ENCODE results near the gene DGCR6L.
"Not testable (repeated sequence)": the region's sequence is repeated elsewhere in the genome, so short reads cannot be mapped to it uniquely, and the experiment has no call there.

The DGCR6L gene

DNA sequence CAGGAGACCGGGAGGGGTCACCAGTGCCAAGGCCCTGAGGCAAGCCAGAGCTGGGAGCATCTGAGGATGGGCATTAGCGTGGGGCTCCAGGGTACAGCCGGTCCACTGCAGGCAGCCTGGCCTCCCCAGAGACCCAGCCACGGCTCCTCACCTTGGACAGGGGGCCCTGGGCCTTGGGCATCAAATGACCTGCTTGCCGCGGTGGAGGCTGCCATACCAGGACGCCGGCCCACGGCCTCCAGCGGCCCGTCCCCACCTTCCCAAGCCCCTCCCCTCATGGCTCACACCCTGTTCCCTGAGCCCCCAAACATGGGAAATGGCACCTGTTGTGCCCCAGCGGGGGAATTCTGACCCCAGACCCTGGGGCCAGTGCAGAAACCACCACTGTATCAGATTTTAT is 39.0 kb downstream of the DGCR6L start:
- FAIRE-seq: no peak
- no peak for DNase-seq (ENCODE audit: insufficient read length, low spot score)
- no peak for TF ChIP-seq POLR2A (IDR thresholded peaks at IDR 0.05; ENCODE audit: low read depth, low read length)

DNA sequence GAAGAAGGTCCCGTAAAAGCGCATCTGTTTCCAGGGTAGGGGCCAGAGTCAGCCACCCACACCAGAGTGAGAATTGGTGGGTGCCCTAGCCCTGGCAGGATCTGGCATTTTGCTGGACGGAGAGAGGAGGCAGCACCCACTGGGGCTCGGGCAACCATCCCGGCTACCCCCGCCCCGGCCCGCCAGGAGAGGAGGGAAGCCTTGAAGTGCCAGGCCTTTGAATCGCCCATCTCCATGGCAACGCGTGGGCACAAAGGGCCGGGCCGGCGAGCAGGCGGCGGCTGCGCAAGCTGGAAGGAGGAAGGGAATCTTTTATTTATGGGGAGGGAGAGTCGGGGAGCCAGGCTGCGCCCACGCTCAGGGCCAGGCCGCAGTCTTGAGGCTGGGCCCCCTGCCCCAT is 39.7 kb downstream of the DGCR6L start:
- not testable (repeated sequence) for DNase-seq (ENCODE audit: insufficient read length, low spot score); FAIRE-seq

DNA sequence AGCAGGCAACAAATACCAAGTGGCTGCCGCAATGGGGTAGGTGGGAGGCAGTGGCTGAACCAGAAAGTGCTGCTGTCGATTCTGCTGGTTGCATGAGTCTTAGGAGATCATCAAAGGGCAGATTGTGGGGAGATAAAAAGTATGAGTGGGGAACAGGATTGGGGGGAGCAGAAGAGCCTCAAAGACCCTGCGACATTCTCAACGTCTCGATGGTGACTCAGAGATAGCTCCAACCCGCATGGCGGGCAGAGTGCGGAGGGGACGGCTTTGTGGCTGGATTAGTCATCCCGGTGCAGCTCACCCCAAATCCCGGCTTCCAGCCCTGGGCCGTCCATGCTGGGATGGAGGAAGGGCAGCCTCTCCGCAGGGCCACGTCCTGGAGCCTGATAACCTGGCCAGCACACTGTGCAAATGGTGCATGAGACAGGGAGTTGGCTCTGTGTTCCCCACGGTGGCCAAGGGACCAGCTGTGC is 40.2 kb downstream of the DGCR6L start:
- FAIRE-seq (peak; percentile 94), DNase-seq (ENCODE audit: insufficient read length, low spot score) (no peak)

DNA sequence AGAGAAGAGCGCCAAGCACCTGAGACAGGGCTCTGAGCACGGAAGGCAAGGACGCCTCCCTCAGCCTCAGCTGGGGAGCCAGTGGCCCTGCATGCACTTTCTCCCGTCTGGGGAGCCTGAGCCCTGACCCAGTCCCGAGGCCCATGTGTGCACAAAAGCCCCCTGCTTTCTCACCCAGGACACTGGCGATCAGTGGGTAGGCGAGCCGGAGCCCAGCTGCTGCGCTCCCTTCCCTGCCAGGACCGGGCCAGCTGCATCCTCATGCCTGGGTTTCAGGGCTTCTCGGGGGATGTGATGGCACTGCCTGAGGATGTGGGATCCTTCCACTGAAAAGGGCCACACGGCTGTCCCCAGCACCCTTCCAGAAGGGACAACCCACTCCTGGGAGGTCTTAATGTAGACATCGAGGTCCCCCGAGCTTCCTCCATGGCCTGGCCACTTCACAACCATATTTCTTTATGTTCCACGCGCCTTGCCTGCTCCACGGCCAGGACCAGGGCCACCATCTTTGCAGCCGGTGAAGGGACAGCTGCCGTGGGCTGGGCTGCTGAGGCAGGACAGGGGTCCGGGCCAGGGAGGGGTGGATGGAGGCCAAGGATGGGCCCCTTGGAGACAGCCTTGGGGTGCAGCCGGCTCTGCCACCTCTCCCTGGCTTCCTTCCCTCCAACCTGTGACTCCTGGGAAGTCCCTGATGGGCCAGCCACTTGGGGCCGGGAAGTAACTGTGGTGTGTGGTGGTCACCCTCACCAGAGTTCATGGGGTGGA is 41.0 kb downstream of the DGCR6L start:
- FAIRE-seq; DNase-seq (ENCODE audit: insufficient read length, low spot score): not testable (repeated sequence)

More for the DNA sequence above, 40.2 kb downstream of the DGCR6L start:
- TF ChIP-seq POLR2A (IDR thresholded peaks at IDR 0.05; ENCODE audit: low read depth, low read length): no peak

DNA sequence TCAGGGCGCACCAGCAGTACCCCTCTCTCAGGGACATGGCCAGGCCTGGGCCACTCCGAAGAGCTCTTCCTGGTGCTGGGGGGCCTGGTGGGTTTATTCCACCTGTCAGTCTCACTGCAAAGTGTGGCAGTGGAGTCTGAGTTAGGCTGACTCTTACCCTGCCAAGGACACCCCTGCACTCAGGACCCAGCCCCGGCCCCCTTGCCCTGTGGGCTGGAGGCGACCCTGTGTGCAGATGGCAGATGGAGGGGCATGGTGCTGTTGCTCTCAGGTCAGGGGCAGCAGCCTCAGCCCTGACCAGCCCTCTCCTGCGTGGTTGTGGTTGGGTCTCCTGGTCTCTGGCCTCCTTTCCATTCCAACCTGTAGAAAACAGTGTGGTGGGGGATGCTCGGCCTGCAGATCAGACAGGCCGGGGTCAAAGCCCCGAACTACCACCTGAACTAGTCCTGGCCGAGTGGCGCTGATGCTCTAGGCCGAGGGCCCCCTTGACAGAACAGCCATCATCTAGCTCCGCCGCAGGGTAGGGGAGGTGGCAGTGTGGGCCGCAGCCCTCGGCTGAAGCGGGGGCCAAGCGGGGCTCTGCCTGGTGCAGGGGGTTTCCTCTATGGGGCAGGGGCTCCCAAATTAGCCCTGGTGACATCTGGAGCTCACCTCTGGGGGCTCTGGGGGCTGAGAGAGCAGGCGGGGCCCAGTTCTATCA is 41.8 kb downstream of the DGCR6L start:
- not testable (repeated sequence) for FAIRE-seq; DNase-seq (ENCODE audit: insufficient read length, low spot score)

DNA sequence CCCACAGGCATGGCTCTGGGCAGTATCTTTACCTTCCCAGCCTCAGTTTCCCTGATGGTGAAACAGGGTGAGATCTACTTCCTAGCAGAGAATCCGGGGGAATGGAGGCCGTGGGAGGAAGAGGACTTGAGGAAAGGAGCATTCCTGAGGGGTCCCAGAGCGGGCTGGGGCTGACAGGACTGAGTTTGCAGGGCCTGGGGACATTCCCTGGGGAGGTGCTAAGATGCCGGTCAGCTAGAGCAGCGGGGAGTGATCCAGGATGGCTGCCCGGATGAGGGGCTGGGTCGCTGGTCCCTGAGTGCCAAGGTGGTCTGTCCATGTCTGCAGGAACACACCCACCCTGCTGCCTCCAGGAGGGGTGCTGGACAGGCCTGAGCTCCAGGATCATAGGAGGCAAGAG is 43.4 kb downstream of the DGCR6L start:
- TF ChIP-seq POLR2A (IDR thresholded peaks at IDR 0.05; ENCODE audit: low read depth, low read length): no peak
- DNase-seq (ENCODE audit: insufficient read length, low spot score) (no peak), FAIRE-seq (no peak)

DNA sequence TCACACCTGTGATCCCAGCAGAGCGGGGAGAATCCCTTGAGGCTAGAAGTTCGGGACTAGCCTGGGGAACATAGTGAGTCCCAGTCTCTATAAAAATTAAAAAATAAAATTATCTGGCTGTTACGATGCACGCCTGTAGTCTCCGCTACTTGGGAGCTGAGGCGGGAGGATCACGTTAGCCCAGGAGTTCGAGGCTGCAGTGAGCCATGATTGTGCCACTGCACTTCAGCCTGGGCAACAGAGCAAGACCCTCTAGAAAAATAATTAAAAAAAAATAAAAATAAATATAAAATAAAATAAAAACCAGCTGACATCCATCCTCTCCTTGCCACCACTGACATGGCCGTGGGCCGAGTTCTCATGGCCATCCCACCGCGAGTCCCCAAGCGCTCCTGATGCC is 44.0 kb downstream of the DGCR6L start:
- TF ChIP-seq POLR2A (IDR thresholded peaks at IDR 0.05; ENCODE audit: low read depth, low read length): no peak
- FAIRE-seq: no peak
- no peak for DNase-seq (ENCODE audit: insufficient read length, low spot score)

DNA sequence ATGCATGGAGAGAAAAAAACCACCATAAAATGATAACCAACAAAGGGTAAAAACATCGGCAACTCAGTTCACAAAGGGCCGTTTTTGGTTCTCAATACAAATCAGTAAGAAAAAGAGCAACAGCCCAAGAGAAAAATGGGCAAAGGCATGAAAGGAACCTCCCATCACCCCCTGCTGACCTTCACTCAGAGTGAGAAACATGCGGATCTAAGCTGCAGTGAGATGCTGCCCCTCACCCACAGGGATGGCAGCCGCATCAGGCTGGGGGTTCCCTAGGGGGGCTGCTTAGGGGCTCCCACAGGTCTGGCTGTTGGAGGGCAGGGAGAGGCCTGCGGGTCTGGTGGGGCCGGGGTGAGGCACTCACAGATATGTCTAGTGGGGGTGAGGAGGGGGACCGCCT is 44.5 kb downstream of the DGCR6L start:
- not testable (repeated sequence) for DNase-seq (ENCODE audit: insufficient read length, low spot score); FAIRE-seq

DNA sequence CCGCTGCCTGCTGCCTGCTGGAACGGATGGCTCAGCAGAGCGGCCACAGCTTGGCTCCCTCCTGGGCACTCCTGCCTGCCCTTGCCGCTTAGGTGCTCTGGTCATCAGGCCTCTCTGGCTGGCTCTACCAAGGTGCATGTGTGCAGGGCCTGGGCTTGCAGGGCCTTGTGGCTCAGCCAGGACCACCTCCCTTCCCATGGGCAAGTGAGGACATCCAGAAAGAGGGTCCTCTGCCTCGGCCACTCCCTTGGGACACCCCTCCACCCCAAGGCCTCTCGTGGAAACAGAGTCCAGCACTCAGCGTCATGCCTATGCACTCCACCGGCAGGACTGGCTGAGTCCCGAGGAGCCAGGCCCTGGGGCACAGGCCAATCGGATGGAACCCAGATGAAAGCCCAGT is 45.5 kb downstream of the DGCR6L start:
- not testable (repeated sequence) for FAIRE-seq

DNA sequence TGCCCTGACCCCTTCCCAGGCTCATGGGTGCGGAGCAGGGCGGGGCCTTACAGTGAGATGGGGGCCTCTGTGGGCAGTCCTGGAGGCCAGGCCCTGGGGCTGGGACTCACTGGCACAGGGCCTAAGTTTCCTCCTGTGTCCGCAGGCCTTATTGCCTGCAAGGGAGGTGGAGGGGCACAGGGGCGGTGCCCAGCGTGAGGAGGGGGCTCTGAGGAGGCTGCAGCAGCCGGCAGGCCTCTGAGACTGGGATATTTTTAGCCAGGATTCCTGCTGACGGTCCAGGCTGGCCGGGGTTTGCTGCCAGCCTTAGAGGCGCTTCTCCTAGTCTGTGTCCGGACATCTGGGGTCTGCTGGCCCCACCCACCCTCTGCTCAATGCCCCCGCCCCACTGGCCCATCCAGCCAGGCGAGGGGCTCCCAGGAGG is 46.1 kb downstream of the DGCR6L start:
- FAIRE-seq: no peak
- TF ChIP-seq POLR2A (IDR thresholded peaks at IDR 0.05; ENCODE audit: low read depth, low read length): no peak
- no peak for DNase-seq (ENCODE audit: insufficient read length, low spot score)

More for the DNA sequence above, 45.5 kb downstream of the DGCR6L start:
- DNase-seq (ENCODE audit: insufficient read length, low spot score): not testable (repeated sequence)

DNA sequence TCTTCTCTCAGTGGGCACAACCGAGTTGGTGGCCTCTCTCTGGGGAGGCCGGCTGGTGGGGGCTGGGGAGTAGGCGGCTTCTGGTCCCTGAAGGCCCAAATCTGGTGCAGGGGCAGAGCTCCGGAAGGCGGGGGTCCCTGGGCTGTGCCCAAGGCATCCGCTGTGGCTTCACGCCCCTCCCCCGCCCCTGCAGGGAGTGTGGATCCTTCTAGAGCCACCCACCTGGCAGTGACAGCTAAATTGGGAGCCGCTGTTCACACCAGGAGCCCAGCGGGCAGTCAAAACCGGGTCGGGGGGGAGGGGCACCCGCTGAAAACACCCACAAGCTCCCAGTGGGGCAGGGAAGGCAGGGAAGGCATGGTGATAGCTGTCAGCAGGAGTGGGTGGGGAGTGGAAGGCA is 47.2 kb downstream of the DGCR6L start:
- no peak for DNase-seq (ENCODE audit: insufficient read length, low spot score)
- no peak for FAIRE-seq
- TF ChIP-seq POLR2A (IDR thresholded peaks at IDR 0.05; ENCODE audit: low read depth, low read length): no peak

DNA sequence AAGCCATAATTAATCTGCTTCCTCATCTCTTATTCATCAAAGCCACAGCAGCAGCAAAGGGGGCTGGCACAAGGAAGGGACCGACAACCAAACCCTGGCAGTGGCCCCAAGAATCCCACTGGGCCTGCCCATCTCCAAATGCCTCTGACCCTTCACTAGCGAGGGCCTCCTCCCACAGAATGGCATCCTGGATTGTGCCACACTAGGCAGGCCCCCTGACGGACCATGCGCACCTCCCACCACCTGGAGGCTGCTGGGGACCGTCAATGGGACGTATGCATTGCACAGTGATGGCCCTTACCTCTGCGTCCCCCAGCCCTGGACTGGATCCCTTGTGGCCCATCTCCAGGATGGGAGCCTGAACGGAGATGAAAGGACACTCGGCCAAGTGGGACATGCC is 47.7 kb downstream of the DGCR6L start:
- DNase-seq (ENCODE audit: insufficient read length, low spot score) (no peak), FAIRE-seq (no peak)
- TF ChIP-seq POLR2A (IDR thresholded peaks at IDR 0.05; ENCODE audit: low read depth, low read length): no peak

DNA sequence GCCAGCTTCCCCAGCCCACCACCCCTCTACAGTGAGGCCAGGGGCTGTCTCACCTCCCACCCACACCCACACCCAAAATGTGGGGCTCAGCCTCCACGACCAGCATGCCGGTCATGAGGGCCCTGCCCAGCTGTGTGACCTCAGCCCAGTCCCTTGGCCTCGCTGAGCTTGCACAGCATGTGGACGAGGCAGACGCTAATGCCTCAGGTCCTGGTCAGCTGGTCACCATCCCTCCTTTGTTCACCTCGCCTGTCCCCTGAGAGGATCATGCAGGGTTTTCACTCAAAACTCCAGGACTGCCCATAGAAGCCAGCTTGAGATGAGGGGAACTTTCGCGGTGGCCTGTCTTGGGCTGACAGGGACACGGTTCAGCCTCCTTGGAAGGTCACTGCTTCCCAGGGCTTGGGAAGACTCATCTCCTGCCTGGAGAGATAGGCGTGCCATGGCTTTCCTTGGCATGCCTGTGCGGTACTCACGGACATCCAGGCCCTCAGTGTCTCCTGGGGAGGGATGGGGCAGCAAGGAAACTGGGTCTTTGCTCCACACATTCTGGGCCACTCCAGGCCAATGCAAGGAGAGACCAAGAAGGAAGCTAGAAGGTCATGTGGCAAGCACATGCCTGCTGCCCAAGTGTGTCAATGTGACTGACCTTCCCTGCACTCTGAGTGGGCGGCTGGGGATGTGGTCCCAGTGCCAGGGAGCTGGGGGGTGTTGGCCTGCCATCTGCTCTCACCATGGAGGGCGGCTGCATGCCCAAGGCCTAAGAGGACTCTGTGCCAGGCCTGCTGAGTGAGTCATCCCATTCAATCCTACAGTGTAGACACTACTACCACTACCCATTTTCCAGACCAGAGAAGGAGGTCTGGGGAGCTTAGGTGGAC is 48.5 kb downstream of the DGCR6L start:
- no peak for TF ChIP-seq POLR2A (IDR thresholded peaks at IDR 0.05; ENCODE audit: low read depth, low read length)
- no peak for DNase-seq (ENCODE audit: insufficient read length, low spot score)
- no peak for FAIRE-seq

DNA sequence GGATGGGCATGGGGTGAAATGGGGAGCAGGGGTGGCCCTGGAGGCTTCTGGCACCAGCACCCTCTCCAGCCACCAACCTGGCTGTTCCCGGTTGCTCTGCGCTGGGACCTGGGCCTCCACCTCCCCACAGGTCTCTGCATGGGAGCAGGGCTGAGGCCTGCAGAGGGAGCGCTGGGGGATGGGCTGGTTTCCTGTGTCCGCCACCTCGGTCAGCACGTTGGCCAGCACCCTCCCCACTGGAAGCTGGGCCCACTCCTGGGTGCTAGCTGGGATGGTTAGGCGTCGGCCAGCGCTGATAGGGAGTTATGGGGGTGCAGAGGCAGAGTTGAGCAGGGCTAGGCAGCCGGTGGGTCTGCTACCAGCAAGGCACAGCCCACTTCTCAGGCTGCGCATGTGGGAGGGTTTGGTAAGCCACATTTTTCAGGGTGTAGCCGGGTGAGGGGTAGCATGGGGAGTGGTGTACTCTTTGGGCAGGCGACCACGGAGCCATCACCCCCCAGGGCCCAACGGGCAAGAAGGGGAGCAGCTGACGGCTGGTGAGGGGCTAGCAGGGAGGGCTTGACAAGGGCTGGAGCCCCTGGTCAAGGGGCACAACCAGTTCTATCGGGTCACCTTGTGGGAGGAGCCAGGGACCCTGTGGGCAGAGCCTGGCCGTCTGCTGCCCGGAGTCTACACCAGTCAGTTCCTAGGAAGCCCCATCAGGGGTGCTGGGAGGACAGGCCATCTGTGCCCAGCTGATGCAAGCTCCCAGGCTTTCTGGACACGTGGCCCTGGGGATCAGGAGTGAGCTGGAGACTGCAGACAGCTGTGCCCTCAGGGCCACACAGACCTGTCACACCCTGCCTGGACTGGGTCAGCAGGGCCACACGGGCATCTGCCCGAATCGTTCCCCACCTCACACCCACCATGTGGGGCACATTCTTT is 49.4 kb downstream of the DGCR6L start:
- not testable (repeated sequence) for DNase-seq (ENCODE audit: insufficient read length, low spot score)
- peak; percentile 57 for FAIRE-seq

DNA sequence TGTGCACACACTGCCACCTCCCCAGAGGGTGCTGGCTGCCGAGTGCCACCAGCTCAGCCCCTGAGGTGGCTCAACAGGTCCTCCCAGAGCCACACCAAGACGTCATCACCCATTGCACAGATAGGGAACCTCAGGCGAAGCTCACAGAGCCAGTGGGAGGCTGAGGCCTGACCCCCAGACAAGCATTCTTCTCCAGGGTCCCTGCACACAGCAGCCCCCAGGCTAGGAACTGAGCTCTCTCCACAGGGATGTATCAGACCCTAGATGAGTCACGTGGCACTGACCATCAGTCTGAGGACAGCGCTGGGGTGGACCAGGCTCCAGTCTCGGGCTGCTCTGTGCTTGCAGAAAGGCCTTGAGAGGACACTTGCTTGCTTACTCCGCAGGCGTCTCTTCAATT is 50.2 kb downstream of the DGCR6L start:
- not testable (repeated sequence) for FAIRE-seq; DNase-seq (ENCODE audit: insufficient read length, low spot score)

DNA sequence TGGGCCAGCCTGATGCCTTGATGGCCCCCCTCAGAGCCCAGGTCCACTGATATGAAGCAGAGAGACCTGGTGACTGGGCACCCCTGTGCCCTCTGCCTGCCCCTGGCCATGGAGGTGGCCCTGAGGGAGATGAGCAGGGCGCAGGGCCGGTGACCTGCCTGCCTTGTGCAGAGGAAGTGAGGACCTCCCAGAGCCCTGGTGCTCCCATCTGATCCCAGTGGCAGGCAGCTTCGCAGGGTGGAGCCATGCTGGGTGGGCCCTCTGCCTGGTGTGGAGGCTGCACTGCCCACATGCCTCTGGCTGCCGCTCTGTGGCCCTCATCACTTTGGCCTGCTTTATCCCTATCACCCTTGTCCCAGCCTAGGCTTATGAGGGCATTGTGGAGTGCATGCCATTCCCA is 50.7 kb downstream of the DGCR6L start:
- DNase-seq (ENCODE audit: insufficient read length, low spot score); FAIRE-seq: not testable (repeated sequence)
